ENCODE measurements around the gene BID.

DNA sequence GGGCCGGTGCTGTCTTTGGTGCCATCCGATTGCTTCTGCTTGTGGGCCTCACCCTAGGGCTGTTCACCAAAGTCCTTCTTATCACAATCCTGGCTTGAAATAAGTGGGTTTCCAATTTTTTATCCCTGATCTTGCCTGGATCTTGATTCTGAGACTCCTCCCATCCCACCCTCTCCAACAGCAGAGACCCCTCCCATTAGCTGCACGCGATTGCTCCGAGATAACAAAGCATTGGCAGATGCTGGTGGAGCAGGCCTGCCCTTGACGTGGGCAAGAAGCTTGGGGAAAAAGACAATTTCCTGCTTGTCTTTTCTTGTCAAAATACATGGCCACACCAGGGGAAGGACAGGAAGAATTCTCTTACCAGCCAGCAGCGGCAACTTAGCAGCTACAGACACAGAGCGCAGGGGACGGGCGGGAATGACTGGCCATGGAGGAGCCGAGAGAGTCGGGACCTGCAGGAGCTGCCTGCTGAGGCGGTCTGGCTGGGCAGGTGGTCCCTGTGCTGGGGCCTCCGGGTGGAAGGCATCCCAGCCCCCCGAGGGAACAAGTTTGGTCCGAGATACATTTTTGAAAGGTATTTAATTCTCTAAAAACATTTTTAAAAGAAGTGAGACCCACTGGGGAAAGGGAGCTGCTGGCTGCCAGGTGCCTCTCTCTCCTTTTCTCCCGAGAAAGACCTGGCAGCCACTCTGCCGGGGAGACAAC, 9.7 kb upstream of the BID start:
- TF ChIP-seq, protein P1, sequence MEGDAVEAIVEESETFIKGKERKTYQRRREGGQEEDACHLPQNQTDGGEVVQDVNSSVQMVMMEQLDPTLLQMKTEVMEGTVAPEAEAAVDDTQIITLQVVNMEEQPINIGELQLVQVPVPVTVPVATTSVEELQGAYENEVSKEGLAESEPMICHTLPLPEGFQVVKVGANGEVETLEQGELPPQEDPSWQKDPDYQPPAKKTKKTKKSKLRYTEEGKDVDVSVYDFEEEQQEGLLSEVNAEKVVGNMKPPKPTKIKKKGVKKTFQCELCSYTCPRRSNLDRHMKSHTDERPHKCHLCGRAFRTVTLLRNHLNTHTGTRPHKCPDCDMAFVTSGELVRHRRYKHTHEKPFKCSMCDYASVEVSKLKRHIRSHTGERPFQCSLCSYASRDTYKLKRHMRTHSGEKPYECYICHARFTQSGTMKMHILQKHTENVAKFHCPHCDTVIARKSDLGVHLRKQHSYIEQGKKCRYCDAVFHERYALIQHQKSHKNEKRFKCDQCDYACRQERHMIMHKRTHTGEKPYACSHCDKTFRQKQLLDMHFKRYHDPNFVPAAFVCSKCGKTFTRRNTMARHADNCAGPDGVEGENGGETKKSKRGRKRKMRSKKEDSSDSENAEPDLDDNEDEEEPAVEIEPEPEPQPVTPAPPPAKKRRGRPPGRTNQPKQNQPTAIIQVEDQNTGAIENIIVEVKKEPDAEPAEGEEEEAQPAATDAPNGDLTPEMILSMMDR (IDR thresholded peaks at IDR 0.05 in 4 of 5, conservative IDR thresholded peaks at IDR 0.05 in 1 of 5): no peak
- TF ChIP-seq POLR2A (IDR thresholded peaks at IDR 0.05): no peak

Measured in gastrocnemius medialis (tissue), 4 donors.